IPS DF 4.7 (cell line): ENCODE measurements around the gene NTNG2.
A peak's percentile ranks its signal among the peaks of the same experiment; 100 is the strongest.

Source experiments
- DNase-seq: peaks from one replicate; pipeline ENCODE4 v3.0.0-alpha.2; 2013; ENCODE audit warnings: low spot score; ENCODE audit errors: extremely low read depth

Gene NTNG2

DNA sequence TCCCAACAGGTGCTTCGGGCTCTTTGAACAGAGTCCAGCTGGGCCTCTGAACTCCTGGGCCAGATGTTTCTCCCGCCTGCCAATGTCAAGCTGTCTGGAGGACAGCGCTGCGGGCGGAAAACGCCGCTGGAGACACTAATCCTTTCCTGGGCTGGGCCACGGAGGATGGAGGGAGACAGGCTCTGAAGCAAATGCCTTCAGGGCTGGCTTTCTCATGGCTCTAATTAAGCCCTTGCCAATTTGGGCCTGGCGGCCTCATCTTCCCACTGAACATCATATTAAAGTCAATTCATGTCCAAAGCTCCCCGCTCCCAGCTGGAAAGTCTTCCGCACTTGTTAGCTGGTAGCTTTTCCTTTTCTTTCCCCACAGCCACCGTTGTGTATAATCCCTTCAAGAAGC, 72.7 kb downstream of the NTNG2 start:
- DNase-seq: no peak

DNA sequence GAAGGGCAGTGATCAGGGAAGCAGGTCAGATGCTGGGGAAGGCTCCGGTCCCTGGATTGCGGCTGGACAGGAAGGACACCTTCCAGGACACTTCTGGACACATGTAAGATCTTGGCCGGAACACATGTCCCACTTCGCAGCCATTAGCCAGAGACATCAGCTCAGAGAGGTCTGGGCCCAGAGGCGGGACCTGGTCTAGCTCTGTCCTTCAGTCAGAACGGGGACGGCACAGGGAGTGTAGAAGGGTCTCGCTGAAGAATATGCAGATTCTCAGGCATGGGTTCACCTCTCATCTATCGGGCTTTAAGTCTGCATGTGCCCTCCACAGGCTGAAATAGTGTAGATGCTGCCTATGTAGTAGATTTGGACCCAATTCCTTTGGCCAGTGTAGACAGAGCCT, 73.3 kb downstream of the NTNG2 start:
- DNase-seq: no peak

DNA sequence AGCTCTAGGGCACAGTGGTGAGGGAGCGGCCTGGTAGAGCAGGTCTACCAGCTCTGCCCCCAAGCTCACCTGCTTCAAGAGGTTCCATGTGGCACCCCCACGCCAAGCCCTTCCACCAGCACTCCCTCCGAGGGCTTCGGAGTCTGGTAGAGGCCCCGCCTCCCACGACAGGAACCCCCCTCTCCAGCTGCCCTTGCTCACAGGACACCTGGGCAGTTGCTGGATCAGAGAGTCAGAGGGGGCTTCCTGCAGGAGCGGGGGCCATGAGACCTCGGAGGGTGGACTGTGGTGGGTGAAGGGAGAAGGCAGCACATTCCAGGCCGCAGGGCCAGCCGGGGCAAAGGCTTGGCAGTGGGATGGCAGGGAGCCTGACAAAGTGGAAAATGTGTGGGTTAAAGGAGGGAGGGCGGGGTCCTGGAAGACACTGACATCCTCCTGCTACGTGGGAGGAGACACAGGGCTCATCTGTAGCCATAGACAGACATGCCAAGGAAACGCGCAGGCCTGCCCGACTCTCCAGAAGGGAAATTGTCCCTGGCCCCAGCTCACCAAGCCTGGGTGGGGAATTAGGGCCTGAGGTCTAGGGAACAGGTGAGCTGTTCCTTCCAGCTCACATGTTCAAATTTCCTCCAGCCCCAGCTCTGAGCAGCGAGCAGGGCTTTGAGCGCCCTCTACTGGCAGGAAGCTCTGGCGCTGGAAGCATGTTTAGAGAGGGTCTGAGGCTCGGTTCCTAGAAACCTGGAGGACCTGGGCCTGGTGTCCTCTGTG, 74.2 kb downstream of the NTNG2 start:
- peak; percentile 68 for DNase-seq

DNA sequence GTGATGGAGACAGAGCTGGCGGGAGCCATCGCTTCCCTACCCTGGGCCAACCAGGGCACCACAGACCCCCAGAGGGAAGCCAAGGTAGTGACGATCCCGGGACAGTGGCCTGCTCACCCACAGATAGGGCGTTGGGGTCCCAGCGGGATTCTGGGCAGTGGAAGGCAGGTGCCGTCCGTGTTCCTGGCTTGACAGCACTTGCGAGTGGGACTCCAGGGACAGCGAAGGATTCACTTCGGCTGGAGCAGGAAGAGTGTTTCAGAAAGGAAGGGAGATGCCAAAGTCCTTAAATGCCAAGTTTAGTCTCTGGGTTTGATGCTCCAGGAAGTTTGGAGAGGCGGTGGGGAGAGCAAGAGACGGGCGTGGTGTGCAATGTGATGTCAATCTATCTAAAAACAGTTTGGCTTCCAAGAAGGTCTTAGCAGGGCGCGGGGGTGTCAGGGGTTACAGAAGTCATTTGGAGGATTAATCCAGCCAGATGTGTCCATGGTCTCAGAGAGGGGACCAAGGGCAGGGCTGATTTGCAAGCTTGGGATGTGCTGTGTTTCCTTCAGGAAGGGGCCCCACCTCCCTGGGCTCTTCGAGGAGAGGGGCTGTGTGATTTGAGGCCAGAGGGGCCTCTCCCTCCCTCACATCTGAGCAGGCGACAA, 74.9 kb downstream of the NTNG2 start:
- no peak for DNase-seq

DNA sequence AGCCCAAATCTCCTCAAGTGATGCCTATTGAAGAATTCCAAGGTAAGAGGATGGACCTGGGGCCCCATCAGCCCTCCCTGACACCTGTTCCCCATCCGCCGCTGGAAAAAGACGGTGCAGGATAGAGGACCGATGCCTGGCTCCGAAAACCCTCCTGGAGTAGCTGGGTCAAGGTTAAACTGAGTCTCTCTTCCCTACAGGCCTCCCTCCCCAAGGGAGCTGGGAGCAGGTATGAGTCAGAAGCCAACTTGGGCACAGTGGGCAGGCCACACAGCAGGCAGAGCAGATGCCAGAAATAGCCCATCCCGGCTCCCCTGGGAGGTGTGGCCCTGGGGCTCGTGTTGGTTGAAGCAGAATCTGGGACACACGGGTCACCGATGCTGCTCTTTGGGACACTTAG, 75.6 kb downstream of the NTNG2 start:
- no peak for DNase-seq

DNA sequence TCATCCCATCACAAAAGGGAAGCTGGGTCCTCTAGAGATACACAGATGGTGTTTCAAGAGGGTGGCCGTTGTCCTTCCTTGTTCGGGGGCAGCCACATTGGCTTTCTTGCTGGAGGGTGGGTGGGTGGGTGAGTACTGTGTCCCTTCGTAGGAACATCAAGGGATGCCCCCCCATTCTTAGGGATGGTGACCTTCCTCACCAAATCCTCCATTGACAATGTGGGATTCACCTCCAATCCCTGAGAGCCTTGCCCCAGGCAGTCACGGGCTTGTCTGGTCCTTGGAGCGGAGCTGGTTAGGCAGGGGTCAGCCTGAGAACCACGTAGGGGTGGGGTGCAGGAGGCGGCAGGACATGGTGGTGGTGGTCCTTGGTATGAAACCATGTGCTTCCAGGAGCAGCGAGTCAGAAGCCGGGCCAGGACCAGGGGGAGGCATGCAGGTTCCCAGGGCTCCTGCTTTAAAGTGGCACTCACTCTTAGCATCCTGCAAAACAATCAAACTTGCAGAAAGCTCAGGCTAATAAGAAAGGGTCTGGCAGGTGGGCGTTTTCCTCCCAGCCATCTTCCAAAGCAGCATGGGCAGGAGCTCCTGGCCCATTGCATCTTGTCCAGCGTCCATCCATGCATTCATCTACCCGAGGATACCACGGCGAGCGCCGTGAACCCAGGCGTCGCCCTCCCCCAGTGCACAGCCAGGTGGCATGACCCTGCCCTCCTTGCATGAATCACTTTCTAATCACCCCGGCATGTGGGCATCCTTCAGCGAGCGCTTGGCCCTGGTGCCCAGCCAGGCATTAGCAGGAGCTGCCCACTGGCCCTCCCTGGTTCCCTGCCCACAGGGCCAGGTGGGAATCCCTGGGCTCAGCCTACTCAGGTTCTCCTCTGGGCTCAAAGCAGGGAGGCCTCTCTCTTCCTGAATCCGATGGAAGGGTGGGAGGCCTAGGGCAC, 76.4 kb downstream of the NTNG2 start:
- no peak for DNase-seq

DNA sequence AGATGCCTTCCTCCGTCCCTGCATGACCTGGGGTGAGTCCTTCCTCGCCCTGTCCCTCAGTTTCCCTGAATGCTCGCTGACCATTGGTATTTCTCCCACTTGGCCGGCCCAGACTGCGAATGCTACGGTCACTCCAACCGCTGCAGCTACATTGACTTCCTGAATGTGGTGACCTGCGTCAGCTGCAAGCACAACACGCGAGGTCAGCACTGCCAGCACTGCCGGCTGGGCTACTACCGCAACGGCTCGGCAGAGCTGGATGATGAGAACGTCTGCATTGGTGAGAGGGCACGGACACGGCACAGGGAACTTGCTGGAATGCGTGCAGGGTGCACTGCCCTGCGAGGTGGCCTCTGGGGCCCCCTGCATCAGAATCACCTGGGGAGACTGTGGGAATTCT, 77.1 kb downstream of the NTNG2 start:
- no peak for DNase-seq

DNA sequence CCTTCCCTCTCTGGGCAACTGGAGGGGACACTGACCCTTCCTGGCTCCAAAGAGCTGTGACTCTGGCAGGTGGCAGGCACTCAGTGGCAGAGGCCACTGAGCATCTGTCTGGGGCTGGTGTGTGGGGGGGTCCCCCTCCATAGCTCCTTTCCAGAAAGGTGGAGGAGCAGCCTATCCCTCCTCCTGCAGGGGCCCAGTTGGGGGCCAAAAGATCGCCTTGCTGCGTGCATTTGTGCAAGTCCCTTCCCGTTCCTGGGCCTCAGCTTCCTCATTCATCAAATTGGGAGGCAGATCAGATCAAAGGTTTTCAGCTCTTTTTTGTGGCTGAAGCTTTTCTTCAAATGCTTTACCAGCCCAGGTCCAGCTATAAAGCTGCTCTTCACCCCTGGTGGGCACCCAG, 77.7 kb downstream of the NTNG2 start:
- no peak for DNase-seq

DNA sequence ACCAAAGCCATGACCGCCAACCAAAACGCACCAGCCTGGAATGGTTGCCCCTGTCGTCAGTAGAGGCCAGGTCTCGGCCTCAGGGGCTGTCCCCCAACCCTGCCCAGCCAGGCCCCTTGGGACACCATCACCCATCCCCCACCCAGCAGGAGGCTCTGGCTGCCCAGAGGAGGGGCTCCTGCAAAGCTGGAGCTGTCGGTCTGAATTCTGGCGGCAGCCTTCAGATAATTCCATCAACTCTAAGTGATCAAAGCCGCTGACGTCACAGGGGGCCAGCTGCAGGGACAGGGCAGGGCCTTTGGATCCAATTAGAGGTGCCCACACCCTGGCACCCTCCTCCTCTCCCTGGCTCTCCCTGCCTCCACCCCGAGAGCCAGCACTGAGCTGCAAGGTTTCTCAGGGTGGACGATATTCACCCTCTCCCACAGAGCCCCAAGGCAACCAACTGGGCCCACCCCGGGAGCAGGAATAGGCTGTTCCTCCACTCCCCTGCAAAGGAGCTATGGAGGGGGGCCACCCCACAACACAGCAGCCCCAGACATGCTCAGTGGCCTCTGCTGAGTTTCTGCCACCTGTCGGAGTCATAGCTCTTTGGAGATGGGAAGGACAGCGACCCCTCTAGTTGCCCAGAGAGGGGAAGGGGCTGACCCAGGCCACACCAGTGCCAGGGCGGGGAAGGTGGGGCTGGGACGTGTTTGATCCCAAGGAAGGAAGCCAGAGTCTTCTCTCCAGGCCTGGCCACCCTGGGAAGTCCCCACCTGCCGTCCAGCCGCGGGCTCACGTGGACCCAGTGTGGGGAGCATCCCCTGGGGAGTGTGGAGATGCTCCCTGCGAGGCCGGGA, 78.4 kb downstream of the NTNG2 start:
- no peak for DNase-seq

DNA sequence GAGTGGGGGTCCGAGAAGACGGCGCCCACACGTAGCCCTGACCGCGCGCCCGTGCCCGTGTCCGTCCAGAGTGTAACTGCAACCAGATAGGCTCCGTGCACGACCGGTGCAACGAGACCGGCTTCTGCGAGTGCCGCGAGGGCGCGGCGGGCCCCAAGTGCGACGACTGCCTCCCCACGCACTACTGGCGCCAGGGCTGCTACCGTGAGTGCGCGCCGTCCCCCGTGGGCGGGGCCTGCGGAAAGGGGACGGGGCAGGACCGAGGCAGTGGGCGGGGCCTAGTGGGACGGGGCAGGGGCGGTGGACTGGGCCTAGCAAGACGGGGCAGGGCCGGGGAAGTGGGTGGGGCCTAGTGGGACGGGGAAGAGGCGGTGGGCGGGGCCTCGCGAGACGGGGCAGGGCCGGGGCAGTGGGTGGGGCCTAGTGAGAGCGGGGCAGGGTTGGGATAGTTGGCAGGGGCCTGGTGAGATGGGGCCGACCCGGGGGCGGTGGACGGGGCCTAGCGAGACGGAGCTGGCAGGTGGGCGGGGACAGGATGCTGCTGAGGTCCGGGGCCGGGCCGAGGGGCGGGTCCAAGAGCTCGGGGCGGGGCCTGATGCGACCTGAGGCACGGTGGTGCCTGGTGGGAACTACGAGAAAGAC, 79.1 kb downstream of the NTNG2 start:
- DNase-seq: peak; percentile 51

DNA sequence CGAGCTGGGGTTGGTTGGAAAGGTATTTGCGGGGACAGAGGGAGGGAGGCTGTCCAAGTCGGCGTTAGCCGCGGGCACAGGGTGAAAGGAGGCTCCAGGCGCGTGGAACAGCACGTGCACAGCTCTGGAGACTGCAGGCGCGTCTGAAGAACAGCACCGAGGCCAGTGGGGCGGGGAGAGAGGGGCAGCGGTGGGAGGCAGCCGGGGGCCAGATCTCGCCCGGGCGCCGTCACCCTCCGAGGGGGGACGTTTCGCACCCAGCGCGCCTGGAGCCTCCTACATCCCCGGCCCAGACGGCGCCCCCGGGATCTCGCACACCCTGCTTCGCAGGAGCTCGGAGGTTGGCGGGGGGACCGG, 79.6 kb downstream of the NTNG2 start:
- DNase-seq: no peak

DNA sequence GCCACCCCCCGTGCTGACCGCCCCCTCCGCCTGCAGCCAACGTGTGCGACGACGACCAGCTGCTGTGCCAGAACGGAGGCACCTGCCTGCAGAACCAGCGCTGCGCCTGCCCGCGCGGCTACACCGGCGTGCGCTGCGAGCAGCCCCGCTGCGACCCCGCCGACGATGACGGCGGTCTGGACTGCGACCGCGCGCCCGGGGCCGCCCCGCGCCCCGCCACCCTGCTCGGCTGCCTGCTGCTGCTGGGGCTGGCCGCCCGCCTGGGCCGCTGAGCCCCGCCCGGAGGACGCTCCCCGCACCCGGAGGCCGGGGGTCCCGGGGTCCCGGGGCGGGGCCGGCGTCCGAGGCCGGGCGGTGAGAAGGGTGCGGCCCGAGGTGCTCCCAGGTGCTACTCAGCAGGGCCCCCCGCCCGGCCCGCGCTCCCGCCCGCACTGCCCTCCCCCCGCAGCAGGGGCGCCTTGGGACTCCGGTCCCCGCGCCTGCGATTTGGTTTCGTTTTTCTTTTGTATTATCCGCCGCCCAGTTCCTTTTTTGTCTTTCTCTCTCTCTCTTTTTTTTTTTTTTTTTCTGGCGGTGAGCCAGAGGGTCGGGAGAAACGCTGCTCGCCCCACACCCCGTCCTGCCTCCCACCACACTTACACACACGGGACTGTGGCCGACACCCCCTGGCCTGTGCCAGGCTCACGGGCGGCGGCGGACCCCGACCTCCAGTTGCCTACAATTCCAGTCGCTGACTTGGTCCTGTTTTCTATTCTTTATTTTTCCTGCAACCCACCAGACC, 80.2 kb downstream of the NTNG2 start:
- DNase-seq: no peak

DNA sequence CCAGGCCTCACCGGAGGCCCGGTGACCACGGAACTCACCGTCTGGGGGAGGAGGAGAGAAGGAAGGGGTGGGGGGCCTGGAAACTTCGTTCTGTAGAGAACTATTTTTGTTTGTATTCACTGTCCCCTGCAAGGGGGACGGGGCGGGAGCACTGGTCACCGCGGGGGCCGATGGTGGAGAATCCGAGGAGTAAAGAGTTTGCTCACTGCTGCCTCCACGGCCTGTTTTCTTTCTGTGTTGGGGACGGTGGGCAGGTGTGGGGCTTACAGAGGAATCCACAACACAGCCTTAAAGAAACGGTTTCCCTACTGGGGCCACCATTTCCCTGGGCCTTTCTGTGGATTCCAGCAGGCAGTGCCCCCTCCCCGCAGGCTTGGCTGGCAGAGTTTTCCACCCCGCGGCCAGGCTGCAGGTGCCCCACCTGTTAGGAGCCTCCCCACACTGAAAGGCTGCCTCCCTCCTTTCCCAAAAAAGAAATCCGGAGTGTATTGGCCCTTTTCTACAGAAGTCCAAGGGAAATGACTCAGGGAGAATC, 80.8 kb downstream of the NTNG2 start:
- DNase-seq: no peak

DNA sequence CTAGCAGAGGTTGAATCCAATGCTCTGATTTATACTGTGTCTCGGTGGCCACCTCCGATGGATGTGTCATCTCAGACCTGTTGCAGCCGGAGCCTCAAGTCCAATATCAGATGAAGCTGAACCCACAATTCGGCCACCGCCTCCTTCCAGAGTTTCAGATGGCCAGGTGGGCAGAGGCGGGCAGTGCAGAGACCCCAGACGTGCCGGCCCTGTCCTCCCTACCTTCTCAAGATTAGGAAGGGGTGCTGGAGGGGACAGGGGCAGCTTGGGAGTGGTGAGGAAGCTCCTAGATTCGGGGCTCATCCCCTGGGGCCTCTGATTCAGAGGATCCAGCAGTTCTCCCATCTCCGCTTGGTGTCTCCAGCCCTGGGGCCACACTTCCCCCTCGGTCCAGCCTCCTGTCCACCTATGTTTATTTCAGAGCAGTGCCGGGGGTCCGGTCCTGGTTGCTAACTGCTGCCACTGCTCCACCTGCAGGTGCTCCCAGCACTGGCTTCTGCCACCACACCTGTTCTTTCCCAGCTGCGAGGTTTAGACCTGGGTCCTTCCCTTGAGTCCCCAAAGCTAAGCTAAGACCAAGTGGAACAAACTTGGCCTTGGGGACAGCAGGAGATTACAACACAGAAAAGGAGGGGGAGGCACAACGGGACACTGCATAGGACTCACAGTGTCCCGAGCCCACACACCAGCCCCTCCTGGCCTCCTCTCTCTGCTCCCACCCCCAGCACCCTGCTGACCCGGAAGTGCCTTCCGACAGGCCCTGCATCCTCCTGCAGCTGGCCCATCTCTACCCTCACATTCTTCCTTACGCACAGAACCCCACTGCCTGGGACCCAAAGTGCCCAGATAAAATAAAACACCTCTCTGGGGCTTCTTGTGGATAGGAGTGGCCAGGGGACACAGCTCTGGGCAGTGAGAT, 81.6 kb downstream of the NTNG2 start:
- DNase-seq: no peak

DNA sequence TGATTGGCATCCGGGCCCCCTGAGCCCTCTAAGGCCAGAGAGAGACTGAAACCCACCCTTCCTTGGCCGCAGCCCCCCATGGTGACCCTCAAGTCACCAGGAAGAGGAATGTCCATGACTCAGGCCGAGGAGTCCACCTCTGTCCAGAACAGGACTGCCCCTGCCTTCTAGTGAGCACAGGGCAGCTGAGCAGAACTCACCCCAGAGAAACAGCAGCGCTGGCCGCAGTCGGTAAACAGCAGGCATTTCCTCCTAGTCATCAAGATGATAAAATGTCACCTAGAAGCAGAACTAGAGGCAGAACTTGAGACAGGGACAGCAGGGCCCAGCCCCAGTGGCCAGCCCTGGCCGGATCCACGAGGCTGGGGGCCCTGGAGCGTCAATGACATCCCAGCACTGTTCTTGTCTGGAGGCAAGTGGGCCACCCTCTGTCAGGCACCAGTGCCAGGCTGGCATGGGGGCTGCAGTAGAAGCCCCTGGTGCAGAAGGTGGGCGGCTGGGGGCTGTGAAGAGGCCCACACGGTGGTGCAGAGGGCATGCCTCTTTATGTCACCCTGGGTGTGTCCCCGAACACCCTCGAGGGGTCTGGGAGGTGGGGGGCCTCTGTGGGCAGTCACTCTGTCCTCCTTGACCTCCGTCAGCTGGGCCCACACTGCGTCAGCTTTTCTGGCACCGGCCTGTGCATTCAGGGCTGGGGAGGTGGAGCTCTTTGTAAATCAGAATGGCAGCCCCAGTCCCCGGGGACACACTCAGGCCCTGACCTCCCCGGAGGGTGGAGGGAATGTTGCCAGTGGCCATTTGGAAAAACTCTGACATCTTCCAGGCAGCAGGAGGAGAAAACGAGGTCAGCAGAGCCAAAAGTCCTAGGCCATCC, 83.0 kb downstream of the NTNG2 start:
- DNase-seq: no peak

DNA sequence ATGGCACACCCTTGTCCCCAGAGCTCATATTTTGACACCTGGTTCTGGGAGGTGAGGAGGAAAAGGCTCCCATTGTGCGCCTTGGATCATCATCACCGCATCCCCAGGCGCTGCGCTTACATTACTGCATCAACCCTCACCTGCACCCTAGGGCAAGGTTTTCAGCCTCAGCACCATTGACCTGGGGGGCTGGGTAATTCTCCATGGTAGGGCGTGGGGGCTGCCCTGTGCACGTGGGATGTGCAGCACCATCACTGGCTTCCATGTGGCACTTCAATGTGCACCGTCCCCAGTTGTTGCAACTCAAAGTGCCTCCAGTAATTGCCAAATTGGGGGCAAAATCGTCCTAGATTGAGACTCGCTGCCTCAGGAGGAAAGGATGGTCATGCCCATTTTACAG, 83.6 kb downstream of the NTNG2 start:
- no peak for DNase-seq

DNA sequence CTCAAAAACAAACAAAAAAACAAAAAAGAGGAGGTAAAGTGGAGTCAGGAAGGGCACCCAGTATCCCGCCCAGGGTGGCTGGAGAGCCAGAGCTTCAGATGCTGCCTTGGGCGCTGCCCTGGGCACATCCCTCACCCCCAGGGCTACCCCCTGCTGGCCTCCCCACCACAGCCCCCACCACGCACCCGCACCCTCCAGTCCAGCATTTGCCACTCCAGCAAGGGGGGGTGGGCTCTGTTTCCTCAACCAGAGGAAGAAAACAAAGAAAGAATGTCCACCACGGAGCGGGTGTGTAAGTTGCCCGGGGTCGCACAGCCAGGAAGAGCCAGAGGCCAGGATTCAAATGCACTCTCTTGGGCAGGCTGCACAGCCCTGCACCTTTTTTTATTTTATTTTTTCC, 86.1 kb downstream of the NTNG2 start:
- no peak for DNase-seq

DNA sequence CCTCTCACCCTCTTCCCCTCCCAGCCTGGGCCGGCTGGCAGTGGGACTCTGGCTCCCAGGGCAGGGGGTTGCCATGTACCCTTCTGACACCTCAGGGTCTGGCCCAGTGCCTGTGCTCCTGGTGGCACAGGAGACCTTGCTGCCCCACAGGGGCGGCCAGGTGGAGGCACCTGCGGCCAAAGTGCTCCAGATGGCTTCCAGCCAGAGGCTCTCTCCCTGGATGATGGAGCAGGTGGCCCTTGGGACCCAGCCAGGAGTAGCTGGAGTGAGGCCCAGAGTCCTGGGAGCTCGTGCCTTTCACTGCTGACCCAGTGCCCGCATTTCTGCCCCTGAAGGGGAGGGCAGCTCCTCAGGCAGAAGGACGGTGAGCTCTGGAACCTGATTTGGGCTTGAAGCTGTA, 87.3 kb downstream of the NTNG2 start:
- no peak for DNase-seq
